DOHH2 (cell line): ENCODE data around the gene CRYBG1.

Experiments
- H3F3A ChIP-seq: fragments of 200-600 bp; sonication (generic), shearing (Covaris generic); 2 replicates; pipeline ENCODE4 v1.6.0; 2016; ENCODE audit warnings: antibody characterized with exemption, mild to moderate bottlenecking; ENCODE audit not compliant: control insufficient read depth, insufficient read depth
- H3K27ac ChIP-seq: fragments of 200-600 bp; sonication (generic); 2 replicates; pipeline ENCODE4 v1.5.1; 2014; ENCODE audit warnings: low read depth, mild to moderate bottlenecking, low read length, moderate library complexity
- H3K27me3 ChIP-seq: fragments of 200-600 bp; sonication (generic); 2 replicates; pipeline ENCODE4 v1.6.1; 2014; ENCODE audit warnings: mild to moderate bottlenecking, low read length, mixed read lengths; ENCODE audit not compliant: control insufficient read depth
- H3K36me3 ChIP-seq: fragments of 200-600 bp; sonication (generic); 2 replicates; pipeline ENCODE4 v1.6.1; 2014; ENCODE audit warnings: mild to moderate bottlenecking, low read length, moderate library complexity, mixed read lengths; ENCODE audit not compliant: control insufficient read depth
- H3K4me1 ChIP-seq: fragments of 200-600 bp; sonication (generic); 2 replicates; pipeline ENCODE4 v1.6.1; 2014; ENCODE audit warnings: mild to moderate bottlenecking, low read length, mixed read lengths; ENCODE audit not compliant: control insufficient read depth
- H3K4me2 ChIP-seq: fragments of 200-600 bp; sonication (generic); 2 replicates; pipeline ENCODE4 v1.6.0; 2014; ENCODE audit warnings: mild to moderate bottlenecking, low read length, moderate library complexity
- H3K4me3 ChIP-seq: fragments of 200-600 bp; sonication (generic); 2 replicates; pipeline ENCODE4 v1.5.1; 2014; ENCODE audit warnings: mild to moderate bottlenecking, low read length, mixed read lengths
- H3K79me2 ChIP-seq: fragments of 200-600 bp; sonication (generic); 2 replicates; pipeline ENCODE4 v1.6.1; 2014; ENCODE audit warnings: mild to moderate bottlenecking, low read length, mixed read lengths; ENCODE audit not compliant: control insufficient read depth
- H3K9me2 ChIP-seq: fragments of 200-600 bp; sonication (generic); replicated peaks from 2 replicates; pipeline ENCODE4 v1.6.1; 2014; ENCODE audit warnings: mild to moderate bottlenecking, low read length, mixed read lengths; ENCODE audit not compliant: control insufficient read depth
- H3K9me3 ChIP-seq: fragments of 200-600 bp; sonication (generic); 2 replicates; pipeline ENCODE4 v1.6.1; 2014; ENCODE audit warnings: antibody characterized with exemption, low read length, mixed read lengths; ENCODE audit not compliant: control insufficient read depth, insufficient read depth
- H4K20me1 ChIP-seq: fragments of 200-600 bp; sonication (generic); 2 replicates; pipeline ENCODE4 v1.6.0; 2014; ENCODE audit warnings: low read depth, mild to moderate bottlenecking, antibody characterized with exemption, low read length, moderate library complexity; ENCODE audit not compliant: control insufficient read depth, insufficient read depth
- EZH2phosphoT487 ChIP-seq: fragments of 200-600 bp; sonication (generic); IDR thresholded peaks from 2 replicates; pipeline ENCODE4 v1.6.1; 2017; ENCODE audit warnings: borderline replicate concordance, mild to moderate bottlenecking, antibody characterized with exemption, low read length, moderate library complexity, mixed read lengths
- TF ChIP-seq, protein P1 (sequence below): fragments of 200-600 bp; sonication (generic); IDR thresholded peaks from one replicate; pipeline ENCODE4 v1.5.1; 2014; ENCODE audit warnings: antibody characterized with exemption, mild to moderate bottlenecking, low read depth, low read length; ENCODE audit not compliant: poor library complexity, severe bottlenecking

CRYBG1 gene

DNA sequence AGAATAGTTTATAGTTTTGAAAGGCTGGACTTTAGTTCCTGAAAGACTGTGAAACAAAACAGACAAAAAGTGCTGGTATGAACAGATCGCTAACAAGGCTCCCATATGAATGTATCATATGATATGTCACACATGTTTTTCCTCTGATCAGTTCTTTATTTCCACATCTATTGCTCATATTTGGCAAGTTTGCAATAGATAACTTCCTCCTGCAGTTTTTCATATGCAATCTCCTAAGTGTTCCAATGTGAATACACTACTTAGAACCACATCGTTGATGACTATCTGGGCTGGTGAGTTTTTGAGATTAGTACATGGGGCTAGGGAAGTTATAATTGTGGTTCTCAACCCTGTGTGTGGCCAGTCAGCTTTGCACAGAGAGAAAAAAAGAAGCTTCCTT lies 23.1 kb downstream of the CRYBG1 start:
- Histone ChIP-seq H4K20me1 (no peaks in the 10 kb centered on the region), H3K79me2 (no peaks in the 10 kb centered on the region), H3K27ac (no peak overlapping the region), H3K9me2 (no peaks in the 10 kb centered on the region), H3K27me3 (peaks cover 5% of the 10 kb centered on the region; the same call in 1 of the 2 replicates), H3K4me3 (no peak overlapping the region), H3F3A (no peaks in the 10 kb centered on the region), H3K4me2 (no peak overlapping the region), H3K36me3 (no peaks in the 10 kb centered on the region), H3K4me1 (no peaks in the 10 kb centered on the region), H3K9me3 (no peaks in the 10 kb centered on the region)
- TF ChIP-seq, protein P1, sequence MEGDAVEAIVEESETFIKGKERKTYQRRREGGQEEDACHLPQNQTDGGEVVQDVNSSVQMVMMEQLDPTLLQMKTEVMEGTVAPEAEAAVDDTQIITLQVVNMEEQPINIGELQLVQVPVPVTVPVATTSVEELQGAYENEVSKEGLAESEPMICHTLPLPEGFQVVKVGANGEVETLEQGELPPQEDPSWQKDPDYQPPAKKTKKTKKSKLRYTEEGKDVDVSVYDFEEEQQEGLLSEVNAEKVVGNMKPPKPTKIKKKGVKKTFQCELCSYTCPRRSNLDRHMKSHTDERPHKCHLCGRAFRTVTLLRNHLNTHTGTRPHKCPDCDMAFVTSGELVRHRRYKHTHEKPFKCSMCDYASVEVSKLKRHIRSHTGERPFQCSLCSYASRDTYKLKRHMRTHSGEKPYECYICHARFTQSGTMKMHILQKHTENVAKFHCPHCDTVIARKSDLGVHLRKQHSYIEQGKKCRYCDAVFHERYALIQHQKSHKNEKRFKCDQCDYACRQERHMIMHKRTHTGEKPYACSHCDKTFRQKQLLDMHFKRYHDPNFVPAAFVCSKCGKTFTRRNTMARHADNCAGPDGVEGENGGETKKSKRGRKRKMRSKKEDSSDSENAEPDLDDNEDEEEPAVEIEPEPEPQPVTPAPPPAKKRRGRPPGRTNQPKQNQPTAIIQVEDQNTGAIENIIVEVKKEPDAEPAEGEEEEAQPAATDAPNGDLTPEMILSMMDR = no peak
- no peak for TF ChIP-seq EZH2phosphoT487

GRCh38 chr6:106385530-106385929 lies 25.0 kb downstream of the CRYBG1 start:
- no peaks in the 10 kb centered on the region for H3K4me1 ChIP-seq

GRCh38 chr6:106387875-106388274 lies 27.4 kb downstream of the CRYBG1 start:
- no peaks in the 10 kb centered on the region for H4K20me1 ChIP-seq
- no peak for TF ChIP-seq EZH2phosphoT487
- TF ChIP-seq, protein P1 = no peak

More at GRCh38 chr6:106385530-106385929, 25.0 kb downstream of the CRYBG1 start:
- no peaks in the 10 kb centered on the region for H3K9me3 ChIP-seq
- H3K27me3 ChIP-seq = peaks cover 11% of the 10 kb centered on the region
- TF ChIP-seq, protein P1 = no peak
- TF ChIP-seq EZH2phosphoT487 = no peak
- H3K4me2 ChIP-seq = no peak overlapping the region
- H3K36me3 ChIP-seq = no peaks in the 10 kb centered on the region
- H3K9me2 ChIP-seq = no peaks in the 10 kb centered on the region
- no peaks in the 10 kb centered on the region for H3K79me2 ChIP-seq
- no peak overlapping the region for H3K4me3 ChIP-seq
- H3F3A ChIP-seq = no peaks in the 10 kb centered on the region
- H4K20me1 ChIP-seq = no peaks in the 10 kb centered on the region
- H3K27ac ChIP-seq = no peak overlapping the region

More at GRCh38 chr6:106387875-106388274, 27.4 kb downstream of the CRYBG1 start:
- Histone ChIP-seq H3F3A (no peaks in the 10 kb centered on the region), H3K9me3 (no peaks in the 10 kb centered on the region), H3K79me2 (no peaks in the 10 kb centered on the region), H3K27me3 (peaks cover 11% of the 10 kb centered on the region), H3K9me2 (no peaks in the 10 kb centered on the region), H3K4me3 (no peak overlapping the region), H3K27ac (no peak overlapping the region), H3K4me1 (no peaks in the 10 kb centered on the region), H3K4me2 (no peak overlapping the region), H3K36me3 (no peaks in the 10 kb centered on the region)
